SU-DHL-6 (cell line): ENCODE data around the gene GOLGA8M.
"Not testable (repeated sequence)": the region's sequence is repeated elsewhere in the genome, so short reads cannot be mapped to it uniquely, and the experiment has no call there.

Experiments used
- CTCF ChIP-seq: fragments of 200-600 bp; sonication (generic); IDR thresholded peaks from one replicate; pipeline ENCODE4 v1.5.1; 2017; ENCODE audit warnings: antibody characterized with exemption, mild to moderate bottlenecking, low read length, moderate library complexity; ENCODE audit not compliant: insufficient read depth, poor library complexity, severe bottlenecking
- EZH2phosphoT487 ChIP-seq: fragments of 200-600 bp; sonication (generic), shearing (Covaris generic); conservative IDR thresholded peaks from 2 replicates; pipeline ENCODE4 v1.6.1; 2018; ENCODE audit warnings: mild to moderate bottlenecking, antibody characterized with exemption, low read length, moderate library complexity, mixed read lengths

- TF ChIP-seq CTCF, EZH2phosphoT487: not testable (repeated sequence)
These were observed 18.0 kb downstream of the GOLGA8M start for GRCh38 chr15:28694006-28694751.
